Upper lobe of left lung (tissue), 4 donors: Measurements from ENCODE around the gene HDAC8.

Source experiments
- CTCF ChIP-seq, 6 experiments: fragments of 450-650 bp in 4 of 6; fragments of 200-600 bp in 2 of 6; sonication (generic) in 2 of 6; IDR thresholded peaks; one replicate each; pipeline ENCODE4 v1.5.1; 2016 to 2019; ENCODE audit warnings: antibody characterized with exemption in 6 of 6
- EP300 ChIP-seq, 4 donors: sonication (generic); formaldehyde crosslinking; IDR thresholded peaks; one replicate each; pipeline ENCODE4 v1.5.1; 2017; ENCODE audit warnings: antibody characterized with exemption in 4 of 4, control low read depth in 2 of 4
- POLR2A ChIP-seq, 4 donors: fragments of 450-650 bp; IDR thresholded peaks; one replicate each; pipeline ENCODE4 v1.5.1; 2016 to 2017; ENCODE audit warnings: antibody characterized with exemption in 4 of 4, mild to moderate bottlenecking in 2 of 4
- POLR2AphosphoS5 ChIP-seq, 2 donors: sonication (generic); formaldehyde crosslinking; IDR thresholded peaks; one replicate each; pipeline ENCODE4 v1.5.1; 2017; ENCODE audit warnings: antibody characterized with exemption in 2 of 2

- no peak for TF ChIP-seq CTCF (IDR thresholded peaks at IDR 0.05)
- no peak for TF ChIP-seq POLR2AphosphoS5 (IDR thresholded peaks at IDR 0.05)
- TF ChIP-seq POLR2A (IDR thresholded peaks at IDR 0.05) = no peak
- no peak for TF ChIP-seq EP300 (IDR thresholded peaks at IDR 0.05)
Observed at GRCh38 chrX:72349190-72349589, 223.5 kb downstream of the HDAC8 start.
